GM18508 (cell line): ENCODE measurements around the gene CEMIP.
"Not testable (repeated sequence)": the region's sequence is repeated elsewhere in the genome, so short reads cannot be mapped to it uniquely, and the experiment has no call there.

ENCODE experiments used
- ATAC-seq: cut with Tn5 transposase; IDR thresholded peaks from one replicate; pipeline ENCODE4 v1.9.1; 2021; ENCODE audit warnings: moderate number of reproducible peaks; ENCODE audit not compliant: insufficient read depth, unreplicated experiment

The CEMIP gene

DNA sequence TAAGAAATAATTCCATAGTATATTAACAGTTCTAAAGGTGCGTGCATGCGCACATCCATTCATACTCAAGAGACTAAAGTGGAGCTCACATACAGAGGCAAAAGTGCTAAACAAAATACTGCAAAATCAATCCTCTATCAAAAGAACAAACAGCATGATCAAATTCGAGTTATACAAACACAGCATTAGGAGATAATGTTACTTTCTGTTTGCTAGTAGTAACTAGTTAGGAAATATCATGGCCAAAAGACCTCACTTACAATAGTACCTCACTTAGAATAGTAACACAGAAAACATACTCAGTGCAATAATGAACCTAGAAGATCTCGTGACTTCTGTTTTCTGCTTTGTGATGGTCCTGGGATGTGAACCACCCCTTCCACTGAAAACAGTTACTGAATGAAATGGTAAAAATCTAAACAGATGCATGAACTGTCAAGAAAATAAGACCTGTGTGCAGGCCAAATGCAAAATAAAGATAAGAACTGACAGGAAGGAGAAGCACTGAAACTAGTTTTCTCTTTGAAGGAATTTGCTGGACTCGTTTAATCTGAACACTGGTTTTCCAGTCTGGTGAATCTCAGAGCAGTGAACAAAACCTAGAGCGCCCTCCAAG lies 20.9 kb upstream of the CEMIP start:
- no peak for ATAC-seq

DNA sequence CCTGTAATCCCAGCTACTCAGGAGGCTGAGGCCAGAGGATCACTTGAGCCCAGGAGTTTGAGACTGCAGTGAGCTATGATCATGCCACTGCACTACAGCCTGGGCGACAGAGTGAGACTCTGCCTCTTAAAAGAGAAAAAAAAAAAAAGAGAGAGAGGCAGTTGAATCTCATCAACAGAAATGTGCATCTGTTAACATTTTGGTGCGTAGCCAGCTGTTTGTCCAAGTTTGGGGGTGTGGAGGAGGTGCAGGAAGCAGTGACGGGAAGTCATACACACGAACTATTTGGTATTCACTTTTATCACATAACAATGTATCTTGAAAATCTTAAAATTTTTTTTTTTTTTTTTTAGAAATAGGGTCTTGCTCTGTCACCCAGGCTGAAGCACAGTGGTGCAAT lies 18.2 kb upstream of the CEMIP start:
- ATAC-seq, result no peak

DNA sequence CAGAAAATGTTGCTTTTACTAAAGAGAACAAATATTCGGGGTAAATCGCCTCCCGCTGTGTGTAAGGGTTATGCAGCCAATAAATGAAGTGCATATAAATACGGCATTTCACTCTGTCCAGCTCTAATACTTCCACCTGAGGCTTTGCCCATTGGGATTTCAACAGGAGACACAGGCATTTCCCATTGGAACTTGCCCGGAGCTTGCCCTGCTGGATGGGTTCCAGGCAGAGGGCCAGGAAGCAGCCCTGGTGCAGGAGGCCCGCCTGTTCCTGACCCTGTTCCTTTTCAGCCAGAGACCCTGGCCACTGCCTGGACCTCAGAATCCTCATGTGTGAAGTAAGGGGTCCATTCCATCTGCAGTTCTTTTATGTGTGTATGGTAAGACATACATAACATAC lies 17.4 kb upstream of the CEMIP start:
- ATAC-seq, result no peak

DNA sequence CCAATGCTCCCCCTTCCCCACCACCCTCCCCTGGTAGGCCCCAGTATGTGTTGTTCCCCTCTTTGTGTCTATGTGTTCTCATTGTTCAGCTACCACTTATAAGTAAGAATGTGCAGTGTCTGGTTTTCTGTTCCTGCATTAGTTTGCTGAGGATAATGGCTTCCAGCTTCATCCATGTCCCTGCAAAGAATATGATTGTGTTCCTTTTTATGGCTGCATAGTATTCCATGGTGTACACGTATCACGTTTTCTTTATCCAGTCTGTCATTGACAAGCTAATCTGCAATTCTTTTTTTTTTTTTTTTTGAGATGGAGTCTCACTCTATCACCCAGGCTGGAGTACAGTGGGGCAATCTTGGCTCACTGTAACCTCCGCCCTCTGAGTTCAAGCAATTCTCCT lies 15.9 kb upstream of the CEMIP start:
- not testable (repeated sequence) for ATAC-seq

DNA sequence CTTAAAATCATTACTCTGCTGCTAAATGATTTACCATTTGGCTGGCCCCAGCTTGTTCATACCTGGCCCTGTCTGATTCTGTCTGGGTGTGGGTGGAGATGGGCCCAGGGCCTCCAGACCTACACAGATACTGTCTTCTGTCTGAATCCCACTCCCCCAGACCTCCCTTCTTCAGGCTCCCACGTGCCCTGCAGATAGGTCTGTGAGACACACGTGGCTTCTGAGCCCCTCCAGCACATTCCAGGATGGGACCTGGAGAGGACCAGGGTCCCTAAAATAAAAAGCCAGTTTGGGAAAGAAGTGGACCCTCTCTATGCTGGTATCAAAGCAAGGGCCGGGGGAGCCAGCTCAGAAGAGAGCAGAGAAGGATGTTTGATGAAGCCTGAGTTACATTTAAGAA lies 14.6 kb upstream of the CEMIP start:
- no peak for ATAC-seq

DNA sequence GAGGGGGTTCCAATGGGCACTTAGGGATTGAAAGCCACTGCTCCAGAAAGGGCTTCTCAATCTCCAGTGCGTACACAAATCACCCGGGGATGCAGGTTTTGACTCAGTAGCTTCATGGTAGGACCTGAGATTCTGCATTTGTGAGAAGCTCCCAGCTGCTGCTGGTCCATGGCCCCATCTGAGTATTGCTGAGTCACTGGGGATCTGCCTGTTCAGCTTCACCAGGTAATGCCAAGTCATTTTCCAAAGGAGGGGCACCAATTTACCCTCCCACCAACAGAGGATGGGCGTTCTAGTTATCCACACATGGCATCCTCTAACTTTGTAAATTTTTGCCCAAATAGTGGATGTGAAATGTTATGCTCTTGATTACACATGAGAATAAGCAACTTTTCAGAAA lies 12.9 kb upstream of the CEMIP start:
- no peak for ATAC-seq

DNA sequence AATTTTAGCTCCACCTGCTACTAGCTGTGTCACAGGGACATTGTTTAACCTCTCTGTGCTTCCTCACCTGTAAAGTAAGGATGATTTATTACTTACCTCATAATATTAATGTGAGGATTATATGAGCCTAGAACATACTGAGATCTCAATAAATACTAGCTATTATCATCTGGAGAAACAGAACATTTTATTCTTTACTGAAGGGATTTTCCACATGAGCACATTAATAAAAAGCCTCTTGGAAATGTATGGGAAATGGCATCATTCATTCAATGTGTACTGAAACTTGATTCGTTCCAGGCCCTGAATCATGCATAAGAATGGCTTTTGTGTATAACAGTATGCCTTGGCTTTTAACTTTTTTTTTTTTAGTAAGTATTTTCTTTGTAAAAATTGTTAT lies 11.0 kb upstream of the CEMIP start:
- ATAC-seq, result no peak

DNA sequence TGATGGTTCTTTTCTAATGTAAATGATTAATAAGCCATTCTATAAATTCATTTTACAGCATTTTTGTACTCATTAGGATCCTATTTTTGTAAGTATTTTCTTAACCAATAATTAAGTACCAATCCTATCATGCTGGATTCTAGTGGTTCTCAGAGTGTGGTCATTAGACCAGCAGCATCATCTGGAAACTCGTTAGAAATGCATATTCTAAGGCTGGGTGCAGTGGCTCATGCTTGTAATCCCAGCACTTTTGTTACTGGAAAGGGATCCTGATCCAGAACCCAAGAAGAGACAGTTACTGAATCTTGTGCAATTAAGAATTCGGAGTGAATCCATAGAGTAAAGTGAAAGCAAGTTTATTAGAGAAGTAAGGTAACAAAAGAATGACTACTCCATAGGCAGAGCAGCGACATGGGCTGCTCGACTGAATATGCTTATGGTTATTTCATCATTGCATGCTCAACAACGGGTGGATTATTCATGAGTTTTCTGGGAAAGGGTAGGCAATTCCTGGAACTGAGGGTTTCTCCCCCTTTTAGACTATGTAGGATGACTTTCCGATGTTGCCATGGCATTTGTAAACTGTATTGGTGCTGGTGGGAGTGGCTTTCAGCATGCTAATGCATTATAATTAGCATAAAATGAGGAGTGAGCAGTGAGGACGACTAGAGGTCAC lies 9.9 kb upstream of the CEMIP start:
- no peak for ATAC-seq

DNA sequence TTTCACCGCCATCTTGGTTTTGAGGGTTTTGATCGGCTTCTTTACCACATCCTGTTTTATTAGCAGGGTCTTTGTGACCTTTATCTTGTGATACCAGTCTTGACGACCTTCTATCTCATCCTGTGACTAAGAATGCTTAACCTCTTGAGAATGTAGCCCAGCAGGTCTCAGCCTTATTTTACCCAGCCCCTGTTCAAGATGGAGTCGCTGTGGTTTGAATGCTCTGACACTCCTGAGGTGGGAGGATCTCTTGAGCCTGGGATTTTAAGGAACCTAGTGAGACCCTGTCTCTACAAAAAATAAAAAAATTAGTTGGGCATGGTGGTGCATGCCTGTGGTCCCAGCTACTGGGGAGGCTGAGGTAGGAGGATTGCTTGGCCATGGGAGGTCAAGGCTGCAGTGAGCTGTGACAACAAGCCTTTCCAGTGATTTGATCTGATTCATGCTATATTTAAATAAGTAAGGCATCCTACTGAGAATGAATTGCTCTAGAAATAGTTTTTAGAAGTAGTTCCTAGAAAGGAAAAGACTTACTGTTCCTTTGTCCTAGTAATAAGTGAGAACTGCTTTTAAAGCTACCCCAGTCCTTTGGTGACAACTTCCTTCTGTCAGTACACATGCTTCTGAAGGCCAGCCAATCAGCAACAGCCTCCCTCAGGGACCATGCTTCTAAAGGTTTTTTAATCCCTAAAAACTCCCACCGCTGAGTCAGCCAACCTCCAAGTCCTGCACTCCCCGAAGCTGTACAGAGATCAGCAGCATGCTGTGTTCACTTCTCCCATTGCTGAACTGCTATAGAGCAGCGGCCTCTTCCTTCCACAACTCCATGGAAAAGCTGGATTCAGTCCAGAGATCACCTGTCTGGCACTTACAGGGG lies 9.1 kb upstream of the CEMIP start:
- no peak for ATAC-seq

DNA sequence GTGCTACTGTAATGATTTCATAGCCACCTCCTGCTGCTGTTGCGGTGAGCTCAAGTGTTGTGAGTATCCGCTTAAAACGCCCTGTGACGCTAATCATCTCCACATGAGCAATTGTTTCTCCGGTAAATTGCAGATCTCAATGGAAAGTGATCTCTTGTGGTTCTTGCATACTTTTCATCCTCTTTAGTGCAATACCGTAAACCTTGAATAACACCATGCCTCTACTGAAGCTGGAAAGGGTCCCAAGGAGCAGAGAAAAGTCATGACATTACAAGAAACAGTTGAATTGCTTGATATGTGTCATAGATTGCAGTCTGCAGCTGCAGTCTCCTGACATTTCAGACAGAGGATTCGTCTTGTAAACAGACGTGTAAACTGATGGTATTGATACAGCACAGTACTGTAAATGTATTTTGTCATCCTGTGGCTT lies 6.0 kb upstream of the CEMIP start:
- no peak for ATAC-seq

DNA sequence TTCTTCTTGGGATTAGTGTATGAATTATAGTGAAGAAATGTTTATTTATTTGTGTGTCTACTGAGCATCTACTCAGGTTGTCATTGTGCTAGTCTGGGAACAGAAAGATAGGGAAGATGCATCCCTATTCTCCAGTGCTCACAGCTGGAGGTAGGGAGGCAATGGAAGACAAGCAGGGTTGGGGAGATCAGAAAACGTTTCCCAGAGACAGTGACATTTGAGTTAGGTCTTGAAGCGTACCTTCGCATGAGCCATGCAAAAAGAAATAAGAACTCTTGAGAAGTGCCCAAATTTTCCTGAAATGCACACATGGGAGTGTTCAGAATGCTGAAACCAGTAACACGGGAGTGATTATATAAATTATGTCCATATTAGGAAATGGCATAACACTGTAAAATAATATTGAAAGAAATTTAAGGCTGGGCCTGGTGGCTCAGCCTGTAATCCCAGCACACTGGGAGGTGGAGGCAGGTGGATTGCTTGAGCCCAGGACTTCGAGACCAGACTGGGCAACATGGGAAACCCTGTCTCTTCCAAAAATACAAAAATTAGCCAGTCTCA lies 5.3 kb upstream of the CEMIP start:
- no peak for ATAC-seq

DNA sequence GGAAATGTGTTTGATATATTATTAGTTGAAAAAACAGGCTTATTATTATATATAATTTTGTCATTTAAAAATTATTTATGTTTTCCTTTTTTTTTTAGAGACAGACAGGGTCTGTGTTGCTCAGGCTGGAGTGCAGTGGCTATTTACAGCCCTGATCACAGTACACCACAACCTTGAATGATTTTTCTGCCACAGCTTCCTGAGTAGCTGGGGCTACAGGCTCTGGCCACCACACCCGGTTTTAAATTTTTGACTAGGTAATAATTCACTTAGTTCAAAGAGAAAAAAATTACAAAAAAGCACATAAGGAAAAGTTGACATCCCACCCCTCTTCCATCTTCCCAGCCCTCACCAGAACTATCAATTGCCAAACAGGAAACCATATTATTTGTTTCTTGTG lies 4.7 kb upstream of the CEMIP start:
- no peak for ATAC-seq

DNA sequence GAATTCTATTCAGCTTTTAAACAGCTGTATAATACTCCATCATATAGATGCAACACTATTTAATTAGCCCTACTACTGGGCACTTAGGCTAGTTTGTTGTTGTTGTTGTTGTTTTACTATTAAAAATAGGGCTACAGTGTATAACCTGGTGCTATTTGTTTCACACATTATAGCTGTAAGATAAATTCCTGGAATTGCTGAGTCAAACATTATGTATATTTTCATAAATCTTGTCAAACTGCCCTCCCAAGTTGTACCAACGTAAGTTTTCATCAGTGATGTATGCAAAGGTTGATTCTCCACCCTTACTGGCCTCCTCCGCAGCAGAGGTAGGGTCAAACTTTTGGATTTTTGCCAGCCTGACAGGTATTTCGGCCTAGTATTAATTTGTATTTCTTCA lies 3.8 kb upstream of the CEMIP start:
- ATAC-seq, result no peak

DNA sequence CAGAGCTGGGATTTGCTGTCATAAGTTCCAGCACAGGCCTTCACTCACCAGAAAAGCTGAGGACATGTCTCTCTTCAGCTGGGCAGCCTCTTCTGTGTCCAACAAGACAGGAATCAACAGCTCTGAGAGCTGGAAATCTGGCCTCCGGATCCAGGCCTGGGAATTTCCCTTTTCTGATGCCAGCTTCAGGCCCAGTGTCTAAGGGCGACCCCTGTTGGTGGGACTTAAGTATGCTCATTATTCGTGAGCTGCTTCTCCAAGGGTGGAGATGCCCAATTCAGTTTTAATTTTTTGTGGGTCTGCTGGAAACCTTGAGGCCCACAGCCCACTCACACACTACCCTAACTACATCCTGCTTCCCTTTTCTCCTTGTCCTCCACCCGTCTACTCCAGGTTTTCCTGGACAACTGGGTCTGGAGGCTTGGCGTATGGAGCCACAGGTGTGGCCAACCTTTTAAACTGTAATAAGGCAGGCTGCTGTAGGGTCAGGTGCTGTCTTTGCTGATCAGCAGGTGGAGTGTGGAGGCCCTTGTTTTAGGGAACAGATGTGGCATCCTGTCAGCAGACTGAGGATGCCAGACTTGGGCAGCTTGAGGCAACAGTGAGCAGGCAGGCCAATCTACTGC lies 2.6 kb upstream of the CEMIP start:
- no peak for ATAC-seq

DNA sequence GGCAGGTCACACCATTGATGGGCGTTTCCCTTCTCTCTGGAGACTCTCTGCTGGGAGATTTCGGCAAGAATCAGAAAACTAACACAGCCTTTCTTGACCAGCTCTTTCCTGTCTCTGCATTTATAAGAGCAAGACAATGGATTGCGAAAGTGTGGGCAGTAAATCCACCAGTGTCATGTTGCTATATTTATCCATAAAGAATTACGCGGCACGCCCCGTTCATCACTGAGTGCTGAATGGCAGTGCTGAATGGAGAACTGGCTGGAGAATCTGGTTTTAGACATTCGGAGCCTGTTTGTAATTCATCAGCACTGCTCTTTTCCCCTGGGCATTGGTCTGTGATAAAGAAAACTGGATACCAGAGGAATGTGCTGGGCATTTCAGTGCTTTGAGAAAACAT lies 2.0 kb upstream of the CEMIP start:
- no peak for ATAC-seq

DNA sequence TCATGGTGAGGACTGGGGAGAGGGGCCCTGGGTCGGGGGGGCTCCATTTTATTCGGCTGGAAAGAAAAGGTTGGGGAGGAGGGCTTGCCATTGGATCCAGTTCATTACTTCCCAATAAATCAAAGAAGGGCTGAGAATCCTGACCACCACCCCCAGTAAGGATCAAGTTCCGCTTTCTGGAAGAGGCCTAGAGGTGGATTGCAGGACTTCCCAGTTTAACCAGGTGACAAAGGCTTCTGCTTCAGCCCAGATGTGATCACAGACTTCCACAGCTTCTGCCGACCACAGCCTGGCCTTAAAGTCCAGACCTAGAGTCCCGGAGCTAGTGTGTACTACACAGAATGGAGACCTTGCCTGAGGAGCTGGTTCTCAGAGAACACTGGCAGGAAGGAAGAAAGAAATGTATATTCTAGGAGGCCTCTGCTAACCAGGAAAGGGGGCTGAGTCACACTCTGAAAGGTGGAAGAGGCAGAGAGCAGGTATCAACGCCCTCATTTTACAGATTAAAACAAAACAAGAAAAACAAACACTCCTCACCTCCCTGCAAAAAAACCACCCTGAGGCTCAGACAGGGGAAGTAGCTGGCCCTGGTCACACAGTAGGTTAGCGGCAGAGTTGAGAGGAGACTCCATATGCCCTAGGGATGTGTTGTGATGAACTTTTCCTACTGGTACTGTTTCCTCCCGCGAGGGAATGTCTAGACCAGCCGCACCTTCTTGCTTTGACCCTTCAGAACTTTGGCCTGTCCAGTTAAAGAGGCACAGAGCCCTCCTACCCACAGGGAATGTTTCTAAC lies 1.1 kb upstream of the CEMIP start:
- ATAC-seq, result no peak

DNA sequence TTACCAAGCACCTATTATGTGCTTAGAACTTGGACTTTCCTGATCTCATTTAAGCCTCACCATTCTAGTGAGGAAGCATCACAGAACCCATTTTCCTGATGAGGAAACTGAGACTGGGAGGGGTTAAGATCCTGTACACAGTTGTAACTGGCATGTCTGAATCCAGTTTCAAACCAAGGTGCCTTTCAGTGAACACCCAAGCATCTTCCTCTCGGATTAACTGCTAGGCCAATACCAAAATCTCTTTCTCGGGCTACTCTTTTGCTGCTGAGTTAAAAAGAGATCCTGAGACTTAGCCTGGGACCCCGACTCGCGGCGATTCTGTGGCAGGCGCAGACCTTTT lies 578 bp upstream of the CEMIP start:
- ATAC-seq, result no peak

DNA sequence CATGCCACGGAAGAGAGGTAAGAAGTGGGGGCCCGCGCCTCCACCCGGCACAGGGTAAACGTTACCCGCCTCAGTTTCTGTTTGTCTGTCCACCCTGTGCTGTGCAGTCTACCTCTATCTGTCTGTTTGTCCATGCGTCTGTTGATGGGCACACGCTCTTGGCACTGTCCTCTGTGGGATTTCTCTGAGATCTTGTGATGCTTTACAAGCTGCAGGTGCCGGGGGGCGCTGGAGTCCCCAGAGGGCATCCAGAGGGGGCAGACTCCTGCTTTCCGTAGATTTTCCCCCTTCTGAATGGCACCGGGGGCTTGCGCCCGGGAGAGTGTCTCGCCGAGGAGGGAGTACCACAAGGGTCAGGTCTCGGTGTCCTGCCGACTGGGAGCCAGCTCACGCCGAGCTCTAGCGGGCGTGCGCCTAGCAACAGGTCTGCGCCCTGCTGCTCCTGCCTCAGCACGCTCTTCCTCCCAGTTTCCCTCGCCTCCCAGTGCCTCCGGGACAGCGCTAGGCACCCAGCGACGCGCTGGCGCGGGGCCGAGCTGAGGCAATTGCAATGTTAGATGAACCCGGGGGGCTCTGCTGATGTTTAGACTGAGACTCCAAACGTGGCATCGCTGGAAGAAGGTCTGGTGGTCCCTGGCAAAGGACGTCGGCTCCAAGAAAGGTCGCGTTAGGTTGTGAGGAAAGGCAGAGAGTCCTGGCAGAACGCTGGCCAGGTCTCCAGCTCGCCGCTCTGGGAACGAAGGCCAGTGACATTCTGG lies 667 bp downstream of the CEMIP start:
- no peak for ATAC-seq
